Calu3 (cell line): ENCODE results near the gene AR. TPM values are rescaled to one million over a fixed set of nuclear protein-coding genes. Genes with fewer than 3 reads are reported as not detected.

Experiments used
- Bru-seq: library from RNA; stranded (reverse); fragments of 400-500 nt; gene quantifications from one replicate; lab custom pipeline; 2021; lab: Mats Ljungman, UMichigan
- BruChase-seq, 2 experiments: library from RNA; stranded (reverse); fragments of 400-500 nt; gene quantifications; one replicate each; lab custom pipeline; 2021; lab: Mats Ljungman, UMichigan
- BruUV-seq: library from RNA; stranded (reverse); fragments of 400-500 nt; replicated peaks from 2 replicates; lab custom pipeline; 2021; lab: Mats Ljungman, UMichigan
- CTCF ChIA-PET: fragments of 300-600 bp; sonication (Branson Sonifier 250); formaldehyde crosslinking; loops from one replicate; lab custom pipeline; 2022; ENCODE audit warnings: antibody characterized with exemption; lab: Charles Lee
- DNase-seq: peaks from one replicate; pipeline ENCODE4 v3.0.0; 2022
- H3K27ac Mint-ChIP-seq: one replicate; pipeline ENCODE4 v1.8.0; 2022; ENCODE audit warnings: mixed read lengths; ENCODE audit not compliant: unreplicated experiment
- H3K27me3 Mint-ChIP-seq: one replicate; pipeline ENCODE4 v1.8.0; 2022; ENCODE audit warnings: mixed read lengths; ENCODE audit not compliant: unreplicated experiment
- H3K36me3 Mint-ChIP-seq: one replicate; pipeline ENCODE4 v1.8.0; 2022; ENCODE audit warnings: mild to moderate bottlenecking, moderate library complexity, mixed read lengths; ENCODE audit not compliant: insufficient read depth, unreplicated experiment
- H3K4me1 Mint-ChIP-seq: one replicate; pipeline ENCODE4 v1.8.0; 2022; ENCODE audit warnings: mild to moderate bottlenecking, low read depth, mixed read lengths; ENCODE audit not compliant: unreplicated experiment
- H3K4me3 Mint-ChIP-seq: one replicate; pipeline ENCODE4 v1.8.0; 2022; ENCODE audit warnings: mild to moderate bottlenecking, low read depth, moderate library complexity, mixed read lengths; ENCODE audit not compliant: unreplicated experiment
- H3K9me3 Mint-ChIP-seq: one replicate; pipeline ENCODE4 v1.8.0; 2022; ENCODE audit warnings: low read depth, mixed read lengths; ENCODE audit not compliant: unreplicated experiment
- intact Hi-C: fragments of 100-400 bp; cut with micrococcal nuclease; formaldehyde crosslinking; loops from one replicate; pipeline ENCODE4 v1.10.0; 2022; ENCODE audit not compliant: unreplicated experiment
- long read RNA-seq: library from polyadenylated mRNA; stranded (forward); transcript quantifications from one replicate; pipeline ENCODE4 v2.0.0, GENCODE V29; 2022
- total RNA-seq: library from RNA; stranded (reverse); gene quantifications from 2 replicates; pipeline ENCODE4 v1.2.3, GENCODE V29; 2022
- TF ChIP-seq, protein P1 (sequence below): fragments of 200-600 bp; IDR thresholded peaks from one replicate; pipeline ENCODE4 v1.8.0; 2022; ENCODE audit warnings: antibody characterized with exemption; ENCODE audit not compliant: unreplicated experiment

AR gene, protein sequence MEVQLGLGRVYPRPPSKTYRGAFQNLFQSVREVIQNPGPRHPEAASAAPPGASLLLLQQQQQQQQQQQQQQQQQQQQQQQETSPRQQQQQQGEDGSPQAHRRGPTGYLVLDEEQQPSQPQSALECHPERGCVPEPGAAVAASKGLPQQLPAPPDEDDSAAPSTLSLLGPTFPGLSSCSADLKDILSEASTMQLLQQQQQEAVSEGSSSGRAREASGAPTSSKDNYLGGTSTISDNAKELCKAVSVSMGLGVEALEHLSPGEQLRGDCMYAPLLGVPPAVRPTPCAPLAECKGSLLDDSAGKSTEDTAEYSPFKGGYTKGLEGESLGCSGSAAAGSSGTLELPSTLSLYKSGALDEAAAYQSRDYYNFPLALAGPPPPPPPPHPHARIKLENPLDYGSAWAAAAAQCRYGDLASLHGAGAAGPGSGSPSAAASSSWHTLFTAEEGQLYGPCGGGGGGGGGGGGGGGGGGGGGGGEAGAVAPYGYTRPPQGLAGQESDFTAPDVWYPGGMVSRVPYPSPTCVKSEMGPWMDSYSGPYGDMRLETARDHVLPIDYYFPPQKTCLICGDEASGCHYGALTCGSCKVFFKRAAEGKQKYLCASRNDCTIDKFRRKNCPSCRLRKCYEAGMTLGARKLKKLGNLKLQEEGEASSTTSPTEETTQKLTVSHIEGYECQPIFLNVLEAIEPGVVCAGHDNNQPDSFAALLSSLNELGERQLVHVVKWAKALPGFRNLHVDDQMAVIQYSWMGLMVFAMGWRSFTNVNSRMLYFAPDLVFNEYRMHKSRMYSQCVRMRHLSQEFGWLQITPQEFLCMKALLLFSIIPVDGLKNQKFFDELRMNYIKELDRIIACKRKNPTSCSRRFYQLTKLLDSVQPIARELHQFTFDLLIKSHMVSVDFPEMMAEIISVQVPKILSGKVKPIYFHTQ
- total RNA-seq (0.34 and 0.83 TPM in 2 replicates), Bru-seq, nascent RNA (percentile 20 among the genes with signal in this experiment), BruChase-seq, experiment 1, labeled RNA remaining after a 6-hour chase (percentile 17 among the genes with signal in this experiment), BruChase-seq, experiment 2, labeled RNA remaining after a 2-hour chase (percentile 17 among the genes with signal in this experiment)
- long read RNA-seq: 0 reads

DNA sequence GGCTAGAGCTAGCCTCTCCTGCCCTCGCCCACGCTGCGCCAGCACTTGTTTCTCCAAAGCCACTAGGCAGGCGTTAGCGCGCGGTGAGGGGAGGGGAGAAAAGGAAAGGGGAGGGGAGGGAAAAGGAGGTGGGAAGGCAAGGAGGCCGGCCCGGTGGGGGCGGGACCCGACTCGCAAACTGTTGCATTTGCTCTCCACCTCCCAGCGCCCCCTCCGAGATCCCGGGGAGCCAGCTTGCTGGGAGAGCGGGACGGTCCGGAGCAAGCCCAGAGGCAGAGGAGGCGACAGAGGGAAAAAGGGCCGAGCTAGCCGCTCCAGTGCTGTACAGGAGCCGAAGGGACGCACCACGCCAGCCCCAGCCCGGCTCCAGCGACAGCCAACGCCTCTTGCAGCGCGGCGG lies at the start of gene AR:
TSS of gene AR (plus strand) at position 204 of the 400 bp plus-strand sequence. CDS start 1,126 bp downstream, outside the sequence.
- Mint-ChIP-seq H3K36me3 (no peaks in the 10 kb centered on the region), H3K4me1 (no peaks in the 10 kb centered on the region), H3K4me3 (peak within 1 kb of the TSS; percentile 47), H3K27me3 (peaks cover 8% of the 10 kb centered on the region), H3K9me3 (peaks cover 5% of the 10 kb centered on the region), H3K27ac (no peak within 1 kb of the TSS)
- intact Hi-C loops: no loop called here
- CTCF ChIA-PET: interaction anchor here (0.5 kb wide), 1 partner anchor 938 kb away, joined by 3 read pairs; no protein-coding TSS in a partner anchor
- BruUV-seq: no TSS peak
- TF ChIP-seq, protein P1, sequence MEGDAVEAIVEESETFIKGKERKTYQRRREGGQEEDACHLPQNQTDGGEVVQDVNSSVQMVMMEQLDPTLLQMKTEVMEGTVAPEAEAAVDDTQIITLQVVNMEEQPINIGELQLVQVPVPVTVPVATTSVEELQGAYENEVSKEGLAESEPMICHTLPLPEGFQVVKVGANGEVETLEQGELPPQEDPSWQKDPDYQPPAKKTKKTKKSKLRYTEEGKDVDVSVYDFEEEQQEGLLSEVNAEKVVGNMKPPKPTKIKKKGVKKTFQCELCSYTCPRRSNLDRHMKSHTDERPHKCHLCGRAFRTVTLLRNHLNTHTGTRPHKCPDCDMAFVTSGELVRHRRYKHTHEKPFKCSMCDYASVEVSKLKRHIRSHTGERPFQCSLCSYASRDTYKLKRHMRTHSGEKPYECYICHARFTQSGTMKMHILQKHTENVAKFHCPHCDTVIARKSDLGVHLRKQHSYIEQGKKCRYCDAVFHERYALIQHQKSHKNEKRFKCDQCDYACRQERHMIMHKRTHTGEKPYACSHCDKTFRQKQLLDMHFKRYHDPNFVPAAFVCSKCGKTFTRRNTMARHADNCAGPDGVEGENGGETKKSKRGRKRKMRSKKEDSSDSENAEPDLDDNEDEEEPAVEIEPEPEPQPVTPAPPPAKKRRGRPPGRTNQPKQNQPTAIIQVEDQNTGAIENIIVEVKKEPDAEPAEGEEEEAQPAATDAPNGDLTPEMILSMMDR: no peak
- peak; percentile 10 for DNase-seq

DNA sequence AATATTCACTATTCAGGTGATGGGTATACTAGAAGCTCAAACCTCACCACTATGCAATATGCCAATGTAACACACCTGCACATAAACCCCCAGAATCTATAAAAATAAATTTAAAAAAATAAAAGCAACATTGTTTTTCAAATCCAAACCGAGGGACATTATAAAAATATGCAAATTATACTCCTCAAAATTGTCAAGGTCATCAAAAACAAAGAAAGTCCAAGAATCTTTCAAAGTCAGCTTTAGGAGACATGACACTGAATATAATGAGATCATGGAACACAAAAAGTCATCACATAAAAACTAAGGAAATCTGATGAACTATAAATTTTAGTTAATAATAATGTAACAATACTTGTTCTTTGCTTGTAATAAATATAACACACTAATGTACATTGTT lies 43.2 kb upstream of the AR start:
- Mint-ChIP-seq H3K36me3 (no peaks in the 10 kb centered on the region), H3K4me3 (no peak overlapping the region), H3K4me1 (no peaks in the 10 kb centered on the region), H3K27ac (no peak overlapping the region), H3K27me3 (no peaks in the 10 kb centered on the region), H3K9me3 (peaks cover 7% of the 10 kb centered on the region)
- no TSS peak for BruUV-seq
- CTCF ChIA-PET: no interaction called here
- intact Hi-C loops: no loop called here
- DNase-seq: no peak
- TF ChIP-seq, protein P1: no peak

DNA sequence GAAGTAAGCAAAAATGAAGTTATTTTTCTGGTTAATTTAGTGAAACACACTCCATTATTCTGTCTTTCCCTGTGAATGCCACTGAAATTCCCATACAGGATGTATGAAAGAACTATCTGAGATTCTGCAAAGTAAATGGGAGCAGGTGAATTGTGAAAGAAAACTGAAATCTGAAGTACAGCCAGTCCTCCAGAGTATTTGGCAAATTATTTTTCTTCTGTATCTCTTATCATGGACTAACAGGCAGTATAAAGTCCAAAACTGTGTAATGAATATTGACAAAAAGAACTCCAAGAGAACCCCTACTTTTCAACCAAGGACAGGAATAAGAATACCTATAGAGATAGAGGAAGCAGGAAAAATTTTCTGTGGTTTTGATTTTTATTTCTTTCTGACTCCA lies 40.8 kb upstream of the AR start:
- no peaks in the 10 kb centered on the region for H3K27me3 Mint-ChIP-seq
- peaks cover 2% of the 10 kb centered on the region for H3K9me3 Mint-ChIP-seq

More for the DNA sequence above, 40.8 kb upstream of the AR start:
- Mint-ChIP-seq H3K36me3 (no peaks in the 10 kb centered on the region), H3K27ac (no peak overlapping the region), H3K4me3 (no peak overlapping the region), H3K4me1 (no peaks in the 10 kb centered on the region)
- intact Hi-C loops: no loop called here
- DNase-seq: no peak
- BruUV-seq: no TSS peak
- CTCF ChIA-PET: no interaction called here
- TF ChIP-seq, protein P1: no peak
